HG02884 (cell line): ENCODE data around the gene TAAR8.
"Not testable (repeated sequence)": the region's sequence is repeated elsewhere in the genome, so short reads cannot be mapped to it uniquely, and the experiment has no call there.

ENCODE experiments used
- ATAC-seq: cut with Tn5 transposase; IDR thresholded peaks from one replicate; pipeline ENCODE4 v1.9.1; 2021; ENCODE audit warnings: mild to moderate bottlenecking, moderate library complexity; ENCODE audit not compliant: unreplicated experiment

TAAR8 gene

GRCh38 chr6:132552372-132552771 is at the start of gene TAAR8:
TSS of gene TAAR8 (plus strand) at chr6:132552672. CDS start at chr6:132552693, 21 bp downstream.
- no peak for ATAC-seq

DNA sequence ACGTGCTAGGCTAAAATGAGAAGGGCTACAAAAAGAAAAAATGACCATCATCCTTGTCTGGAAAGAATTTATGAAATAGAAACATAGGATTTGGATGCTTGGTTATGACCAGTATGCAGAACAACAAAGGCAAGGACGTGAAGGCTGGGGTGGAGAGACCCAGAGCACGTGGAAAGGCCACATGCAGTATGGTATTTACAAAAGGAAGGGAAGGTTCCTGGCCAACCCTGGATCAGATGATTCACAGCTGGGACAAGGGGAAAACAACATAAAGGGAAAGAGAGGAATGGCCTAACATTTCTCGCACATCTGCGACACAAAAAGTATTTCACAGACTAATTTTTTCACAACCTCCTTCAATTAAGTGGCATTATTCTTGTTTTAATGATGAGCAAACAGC is 47.7 kb upstream of the TAAR8 start:
- no peak for ATAC-seq

GRCh38 chr6:132505158-132505557 is 47.3 kb upstream of the TAAR8 start:
- no peak for ATAC-seq

GRCh38 chr6:132506461-132506860 is 46.0 kb upstream of the TAAR8 start:
- no peak for ATAC-seq

GRCh38 chr6:132506869-132507808 is 45.3 kb upstream of the TAAR8 start:
- no peak for ATAC-seq

GRCh38 chr6:132511210-132511830 is 41.2 kb upstream of the TAAR8 start:
- ATAC-seq = no peak

- no peak for ATAC-seq
Observed at GRCh38 chr6:132511831-132512220, 40.6 kb upstream of the TAAR8 start.

DNA sequence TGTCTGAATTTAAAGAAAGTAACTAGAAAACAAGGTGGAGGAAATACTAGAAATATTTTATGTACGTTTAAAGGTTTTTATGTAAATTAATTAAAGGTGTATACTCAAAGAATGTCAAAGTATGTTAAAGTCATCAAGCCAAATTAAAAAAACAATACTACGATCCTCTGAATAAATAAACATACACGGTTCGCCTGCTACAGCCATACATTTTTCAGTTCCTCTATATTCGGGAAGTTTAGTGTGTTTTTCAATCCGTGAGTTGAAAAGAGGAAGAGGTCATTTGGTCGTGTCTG is 40.2 kb upstream of the TAAR8 start:
- no peak for ATAC-seq

DNA sequence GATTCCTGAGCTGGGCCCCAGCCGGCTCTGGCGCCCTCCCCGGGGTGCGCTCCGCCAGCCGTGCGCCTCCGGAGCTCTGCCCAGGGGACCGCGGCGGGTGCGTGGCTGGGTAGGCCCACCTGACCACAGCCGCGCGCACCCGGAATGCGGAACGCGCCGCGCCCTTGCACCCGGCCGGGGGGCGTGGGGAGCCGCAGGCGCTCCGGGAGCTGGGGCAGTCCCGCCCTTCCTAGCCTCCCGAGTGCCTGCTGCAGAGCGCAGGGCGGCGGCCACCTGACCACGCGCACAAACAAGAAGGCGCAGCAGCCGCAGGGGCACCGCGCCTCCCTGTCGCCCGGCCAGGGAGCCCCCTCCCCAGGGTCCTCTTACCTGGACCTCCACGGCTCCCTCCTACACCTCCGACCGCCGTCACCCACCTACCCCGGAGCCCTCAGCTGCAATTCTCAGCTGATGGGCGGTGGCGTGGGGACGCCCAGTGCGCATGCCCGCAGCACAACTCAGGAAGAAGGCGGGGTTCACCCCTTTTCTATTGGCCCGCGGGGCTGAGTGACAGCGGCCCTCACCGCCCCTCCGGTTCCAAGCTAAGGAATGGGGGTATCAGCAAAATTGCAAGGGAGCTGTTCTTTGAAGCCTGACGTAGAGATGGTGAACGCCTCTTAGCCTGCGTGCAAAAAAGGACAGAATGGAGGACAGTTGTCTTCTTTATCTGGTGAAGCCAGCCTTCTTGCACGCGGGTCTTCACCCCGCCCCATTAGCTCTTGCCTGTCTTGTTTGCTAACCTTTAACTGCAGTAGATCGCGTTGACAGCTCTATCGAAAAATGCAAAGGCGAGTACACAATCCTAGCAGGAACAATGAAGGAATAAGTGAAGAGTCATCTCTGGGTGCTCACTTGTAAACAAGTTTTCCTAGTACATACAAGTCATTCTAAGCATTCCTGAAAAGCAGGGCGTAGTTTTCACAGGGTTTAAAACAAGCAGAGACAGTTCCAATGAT is 39.5 kb upstream of the TAAR8 start, which contains the start of gene STX7:
STX7 (minus strand) TSS at position 479 of the 995 bp plus-strand sequence. CDS start 9,586 bp downstream, outside the sequence.
- peak; percentile 87 for ATAC-seq

DNA sequence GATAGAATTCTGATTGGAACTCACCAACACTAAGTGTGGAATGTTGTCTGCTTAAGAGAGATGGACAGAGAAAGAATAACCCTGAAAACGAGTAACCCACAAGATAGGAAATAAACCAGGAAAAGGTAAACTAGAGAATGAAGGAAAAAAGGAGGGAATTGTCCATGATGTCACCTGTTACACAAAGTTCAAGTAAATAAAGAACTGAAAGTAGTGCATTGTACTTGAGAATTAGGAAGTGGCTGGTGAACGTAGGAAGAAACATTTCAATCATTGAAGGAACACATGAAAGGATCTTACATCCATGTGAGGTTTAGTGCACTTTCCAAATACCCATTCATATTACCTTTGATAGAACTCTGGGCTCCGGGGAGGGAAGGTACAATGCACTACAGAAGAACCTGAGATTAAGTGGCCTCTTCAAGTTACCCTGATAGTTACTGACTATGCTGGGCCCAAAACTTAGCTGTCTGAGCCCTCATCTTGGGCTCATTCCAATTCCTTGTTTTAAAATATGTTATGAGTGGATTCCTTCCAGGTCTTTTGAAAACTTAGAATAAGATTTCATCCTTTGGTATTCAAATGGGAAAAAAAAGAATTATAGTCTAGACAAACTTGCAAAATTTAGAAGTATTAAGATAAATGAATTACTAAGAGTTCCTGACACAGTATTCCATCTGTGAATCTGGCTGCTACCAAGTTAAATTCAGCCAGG is 38.5 kb upstream of the TAAR8 start:
- ATAC-seq = no peak

- no peak for ATAC-seq
Observed at GRCh38 chr6:132515386-132515785, 37.1 kb upstream of the TAAR8 start.

DNA sequence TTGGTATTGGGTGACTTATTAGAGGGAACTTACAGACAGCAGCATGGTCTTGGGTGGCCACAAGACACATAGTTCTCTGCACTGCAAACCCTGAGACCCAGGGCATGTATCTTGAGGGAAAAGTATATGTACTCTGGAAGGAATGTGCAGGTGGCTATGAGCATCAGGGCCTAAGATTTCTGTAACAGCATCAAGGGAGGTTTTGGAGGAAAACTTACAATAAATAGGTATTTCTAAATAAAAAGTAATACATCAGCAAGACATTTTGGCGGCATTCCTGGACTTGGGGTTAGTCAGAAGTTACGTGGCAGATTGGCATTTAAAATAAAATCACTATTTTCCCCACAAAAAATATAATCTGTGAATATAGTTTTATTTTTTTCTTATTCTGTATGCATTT is 31.5 kb upstream of the TAAR8 start:
- no peak for ATAC-seq

DNA sequence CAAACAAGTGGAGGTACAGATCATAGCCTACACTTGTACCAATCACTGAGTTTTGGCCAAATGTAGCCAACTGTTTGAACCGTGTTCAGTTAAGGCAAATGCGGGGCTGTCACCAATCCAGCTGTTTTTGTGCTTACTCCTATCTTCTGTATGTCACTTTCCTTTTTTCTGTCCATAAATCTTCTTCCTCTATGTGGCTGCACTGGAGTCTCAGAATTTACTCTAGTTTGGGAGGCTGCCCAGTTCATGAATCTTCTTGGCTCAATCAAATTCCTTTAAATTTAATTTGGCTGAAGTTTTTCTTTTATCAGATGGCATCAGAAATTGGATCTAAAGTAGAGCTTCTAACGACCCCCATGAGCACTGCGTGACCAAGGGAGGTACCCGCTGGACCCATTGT is 27.8 kb upstream of the TAAR8 start:
- ATAC-seq = no peak

- ATAC-seq = no peak
Observed at GRCh38 chr6:132525866-132526265, 26.6 kb upstream of the TAAR8 start.

DNA sequence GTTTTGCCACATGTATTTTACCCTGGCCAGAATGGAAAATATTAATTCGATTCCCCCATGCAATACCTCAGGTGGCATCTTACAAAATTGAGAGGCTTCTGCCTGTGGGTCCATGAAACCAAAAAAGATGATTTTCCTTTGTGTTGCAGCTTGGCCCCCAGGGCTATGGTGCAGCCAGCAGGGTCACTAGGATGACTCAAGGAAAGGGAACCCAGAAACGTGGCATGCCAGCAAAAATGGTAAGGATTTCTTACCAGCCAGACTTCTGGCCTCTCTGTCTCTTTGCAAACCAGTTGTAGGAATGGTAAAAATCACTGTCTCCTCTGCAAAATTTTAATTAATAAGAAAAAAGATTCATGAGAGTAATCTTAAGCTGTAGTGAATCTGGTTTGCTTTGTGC is 26.0 kb upstream of the TAAR8 start:
- no peak for ATAC-seq

GRCh38 chr6:132527791-132528190 is 24.7 kb upstream of the TAAR8 start:
- no peak for ATAC-seq

DNA sequence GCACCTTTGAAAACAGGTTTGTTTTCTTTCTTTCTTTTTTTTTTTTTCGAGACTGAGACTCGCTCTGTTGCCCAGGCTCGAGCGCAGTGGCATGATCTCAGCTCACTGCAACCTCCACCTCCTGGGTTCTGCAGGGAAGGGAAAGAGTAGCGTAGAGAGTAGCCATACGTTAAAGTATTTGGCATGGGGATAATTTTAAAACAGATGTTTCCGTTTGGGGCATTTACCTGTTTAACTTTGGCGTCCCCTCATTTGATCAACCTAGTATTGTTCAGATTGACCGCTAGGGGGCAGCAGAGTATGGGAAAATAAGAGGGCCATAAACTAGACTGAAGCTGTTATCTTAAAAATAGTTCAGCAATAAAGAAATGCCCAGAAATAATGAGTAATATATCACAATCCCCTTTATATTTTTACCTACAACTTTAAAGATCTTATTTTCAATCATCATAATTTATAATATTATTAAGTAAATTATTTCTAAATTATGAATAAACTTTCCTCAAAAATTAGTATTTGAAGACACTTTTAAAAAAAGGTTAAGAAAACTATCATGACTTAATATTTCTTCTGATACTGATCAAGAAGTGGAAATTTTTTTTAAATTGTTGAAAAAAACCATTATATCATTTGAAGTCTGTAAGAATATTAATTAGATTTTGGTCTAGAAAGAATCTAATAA is 22.0 kb upstream of the TAAR8 start:
- peak; percentile 84 for ATAC-seq

- not testable (repeated sequence) for ATAC-seq
Observed at GRCh38 chr6:132534546-132534945, 17.9 kb upstream of the TAAR8 start.

DNA sequence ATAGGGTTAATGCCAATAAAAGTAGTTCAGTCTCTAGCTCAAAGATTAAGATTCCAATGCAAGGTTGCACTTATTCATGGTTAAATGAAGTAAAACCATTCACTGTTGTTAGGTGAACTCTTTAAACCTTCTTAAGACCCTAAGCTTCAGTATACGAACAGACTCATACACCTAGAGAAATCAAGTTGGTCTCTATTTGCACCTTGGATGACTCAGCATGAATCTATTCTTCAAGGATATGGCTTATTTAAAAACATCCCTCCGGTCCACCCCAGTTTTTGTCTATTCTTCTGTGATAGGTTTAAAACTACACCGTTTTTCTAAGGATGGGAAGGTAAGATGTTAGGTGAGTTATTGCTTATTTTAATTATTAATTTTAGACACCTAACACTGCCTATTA is 15.3 kb upstream of the TAAR8 start:
- ATAC-seq = no peak

- ATAC-seq = no peak
Observed at GRCh38 chr6:132537977-132538376, 14.5 kb upstream of the TAAR8 start, which contains the start of gene TAAR9. TSS of gene TAAR9 (plus strand) at chr6:132538277. CDS start at chr6:132538290, 13 bp downstream.
